Neuronal stem cell (in vitro differentiated cells): ENCODE measurements around the gene AMOTL1.

Source experiments
- DNase-seq: peaks from one replicate; pipeline ENCODE4 v3.0.0-alpha.2; 2013; ENCODE audit warnings: low spot score
- H2AFZ ChIP-seq: one replicate; pipeline ENCODE4 v1.6.1; 2013; ENCODE audit warnings: mild to moderate bottlenecking, low read length, inconsistent platforms
- H2AK5ac ChIP-seq: 2 replicates; pipeline ENCODE4 v1.6.1; 2013; ENCODE audit warnings: low read depth, mild to moderate bottlenecking, inconsistent platforms, low read length, moderate library complexity, mixed read lengths
- H2BK120ac ChIP-seq: 2 replicates; pipeline ENCODE4 v1.6.1; 2013; ENCODE audit warnings: low read depth, mild to moderate bottlenecking, inconsistent platforms, low read length, moderate library complexity, mixed read lengths
- H2BK12ac ChIP-seq: one replicate; pipeline ENCODE4 v1.6.1; 2013; ENCODE audit warnings: low read length, inconsistent platforms
- H2BK15ac ChIP-seq: 2 replicates; pipeline ENCODE4 v1.6.1; 2013; ENCODE audit warnings: mild to moderate bottlenecking, low read length, inconsistent platforms, mixed read lengths
- H2BK5ac ChIP-seq: one replicate; pipeline ENCODE4 v1.6.1; 2013; ENCODE audit warnings: inconsistent platforms, mild to moderate bottlenecking, low read length, moderate library complexity
- H3K14ac ChIP-seq: one replicate; pipeline ENCODE4 v1.6.1; 2013; ENCODE audit warnings: low read length, inconsistent platforms
- H3K18ac ChIP-seq: 2 replicates; pipeline ENCODE4 v1.6.1; 2013; ENCODE audit warnings: low read length, inconsistent platforms
- H3K23ac ChIP-seq: 2 replicates; pipeline ENCODE4 v1.6.1; 2013; ENCODE audit warnings: low read depth, mild to moderate bottlenecking, mixed read lengths, low read length, inconsistent platforms; ENCODE audit not compliant: poor library complexity
- H3K27ac ChIP-seq: replicated peaks from 3 replicates; pipeline ENCODE4 v1.5.1; 2013; ENCODE audit warnings: low read length, inconsistent platforms
- H3K27me3 ChIP-seq, 3 experiments: 2 replicates each; pipeline ENCODE4 v1.6.1; 2013; ENCODE audit warnings: low read length in 3 of 3, mild to moderate bottlenecking in 2 of 3, inconsistent platforms in 1 of 3, low read depth in 1 of 3, mixed read lengths in 1 of 3, moderate library complexity in 1 of 3; ENCODE audit not compliant: control insufficient read depth in 3 of 3, insufficient read depth in 3 of 3
- H3K36me3 ChIP-seq, 2 donors: replicated peaks in 1 of 2; 2 replicates each; pipeline ENCODE4 v1.6.1; 2013; ENCODE audit warnings: low read length in 2 of 2; ENCODE audit not compliant: control insufficient read depth in 2 of 2, insufficient read depth in 2 of 2
- H3K4ac ChIP-seq: 2 replicates; pipeline ENCODE4 v1.6.1; 2013; ENCODE audit warnings: inconsistent platforms, mild to moderate bottlenecking, low read length, moderate library complexity
- H3K4me1 ChIP-seq, 2 donors: 1 replicate in 1 of 2; 2 replicates in 1 of 2; pipeline ENCODE4 v1.6.1; 2013; ENCODE audit warnings: low read length in 2 of 2, low read depth in 1 of 2; ENCODE audit not compliant: control insufficient read depth in 2 of 2, insufficient read depth in 1 of 2
- H3K4me2 ChIP-seq: one replicate; pipeline ENCODE4 v1.6.1; 2013; ENCODE audit warnings: mild to moderate bottlenecking, low read length, inconsistent platforms; ENCODE audit not compliant: insufficient read depth, poor library complexity, severe bottlenecking
- H3K4me3 ChIP-seq, 2 donors: 2 replicates each; pipeline ENCODE4 v1.5.1; 2013; ENCODE audit warnings: low read length in 2 of 2, mild to moderate bottlenecking in 2 of 2, inconsistent platforms in 1 of 2, moderate library complexity in 1 of 2
- H3K79me1 ChIP-seq: one replicate; pipeline ENCODE4 v1.6.1; 2013; ENCODE audit warnings: low read depth, mild to moderate bottlenecking, inconsistent platforms, low read length, moderate library complexity
- H3K9ac ChIP-seq: one replicate; pipeline ENCODE4 v1.6.1; 2013; ENCODE audit warnings: mild to moderate bottlenecking, low read depth, low read length, inconsistent platforms; ENCODE audit not compliant: poor library complexity
- H3K9me3 ChIP-seq, 2 donors: replicated peaks in 1 of 2; 2 replicates each; pipeline versions ENCODE3 to v1.6.1; 2013; ENCODE audit warnings: low read length in 2 of 2, mild to moderate bottlenecking in 2 of 2, inconsistent platforms in 1 of 2, low read depth in 1 of 2, mixed read lengths in 1 of 2, moderate library complexity in 1 of 2; ENCODE audit not compliant: control insufficient read depth in 2 of 2, insufficient read depth in 1 of 2
- H4K8ac ChIP-seq: one replicate; pipeline ENCODE4 v1.6.1; 2013; ENCODE audit warnings: low read depth, mild to moderate bottlenecking, inconsistent platforms, low read length, moderate library complexity
- H4K91ac ChIP-seq: one replicate; pipeline ENCODE4 v1.6.1; 2013; ENCODE audit warnings: low read length, low read depth, mild to moderate bottlenecking, inconsistent platforms; ENCODE audit not compliant: poor library complexity
- WGBS, 2 donors: extraction: QIAGEN DNeasy Blood & Tissue Kit; methylation state at CpG; one replicate each; pipeline ENCODE4 v1.1.7; 2013; ENCODE audit warnings: missing lambda C conversion rate in 2 of 2, mixed read lengths in 1 of 2; ENCODE audit not compliant: insufficient read length in 2 of 2, insufficient replicate concordance in 1 of 2; ENCODE audit errors: extremely low coverage in 2 of 2; 5-methylcytosine and 5-hydroxymethylcytosine counted together

The AMOTL1 gene

DNA sequence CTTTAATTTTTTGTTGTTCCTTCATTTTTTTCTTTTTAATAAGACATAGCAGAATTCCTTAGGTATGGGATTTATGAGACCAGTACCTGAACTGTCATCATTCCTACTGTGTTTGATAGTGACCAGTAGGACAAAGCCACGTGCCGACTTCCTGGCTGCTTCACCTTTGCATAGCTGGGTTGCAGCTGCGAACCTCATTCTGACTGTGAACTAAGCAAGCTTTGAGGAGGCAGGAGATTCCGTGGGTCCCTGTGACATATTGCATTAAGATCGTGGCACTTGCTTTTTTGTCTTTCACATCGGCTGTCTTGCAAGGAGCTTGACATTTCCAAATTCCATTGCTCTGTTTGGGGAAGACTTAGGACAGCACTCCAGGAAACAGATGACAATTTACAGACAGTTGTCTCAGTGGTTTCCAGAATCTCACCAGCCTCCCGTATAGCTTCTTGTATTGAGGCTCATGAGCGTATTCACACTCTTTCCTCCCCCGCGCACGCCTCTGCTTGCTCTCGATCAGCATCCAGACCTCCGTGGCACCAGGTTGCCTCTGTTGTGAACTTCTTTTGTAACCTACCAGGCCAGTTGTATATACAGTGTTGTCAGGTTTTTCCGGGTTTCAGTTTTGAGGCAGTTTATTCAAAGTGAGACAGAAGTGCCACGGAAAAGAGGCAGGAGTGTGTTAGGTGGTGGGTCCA is 103.5 kb downstream of the AMOTL1 start:
- H3K4me3 ChIP-seq, result no peak overlapping the region
- no peak for DNase-seq
- no peak overlapping the region for H3K18ac ChIP-seq
- H3K4ac ChIP-seq, result no peak overlapping the region
- peaks cover 5 to 8% of the 10 kb centered on the region in 2 donors for H3K4me1 ChIP-seq
- H3K4me2 ChIP-seq, result no peak overlapping the region
- H3K27ac ChIP-seq, result no peak overlapping the region
- H2AK5ac ChIP-seq, result no peak overlapping the region
- H3K14ac ChIP-seq, result no peak overlapping the region
- H2BK120ac ChIP-seq, result no peak overlapping the region
- H3K36me3 ChIP-seq, result peaks cover 47 to 99% of the 10 kb centered on the region in 2 donors
- H3K27me3 ChIP-seq, result no peaks in the 10 kb centered on the region
- H4K91ac ChIP-seq, result no peak overlapping the region
- no peak overlapping the region for H3K23ac ChIP-seq
- H4K8ac ChIP-seq, result no peak overlapping the region
- H2BK15ac ChIP-seq, result no peak overlapping the region
- H3K9me3 ChIP-seq, result peaks cover 0 to 3% of the 10 kb centered on the region in 2 donors
- H2BK12ac ChIP-seq, result no peak overlapping the region
- no peak overlapping the region for H3K9ac ChIP-seq
- no peak overlapping the region for H2BK5ac ChIP-seq
- WGBS, 2 donors, result no CpG with 5 or more reads among the region's 15 CpGs
- no peak overlapping the region for H2AFZ ChIP-seq
- H3K79me1 ChIP-seq, result no peaks in the 10 kb centered on the region

- Histone ChIP-seq H3K4me1 (peaks cover 2 to 9% of the 10 kb centered on the region in 2 donors), H3K27ac (no peak overlapping the region), H4K8ac (no peak overlapping the region), H3K23ac (no peak overlapping the region), H3K4ac (no peak overlapping the region), H2BK15ac (no peak overlapping the region), H4K91ac (no peak overlapping the region), H3K14ac (no peak overlapping the region), H3K36me3 (peaks cover 34 to 99% of the 10 kb centered on the region in 2 donors), H3K4me3 (no peak overlapping the region), H2AFZ (no peak overlapping the region), H3K9ac (no peak overlapping the region), H2BK120ac (no peak overlapping the region), H3K18ac (no peak overlapping the region), H3K27me3 (no peaks in the 10 kb centered on the region), H2BK5ac (no peak overlapping the region), H2AK5ac (no peak overlapping the region), H2BK12ac (no peak overlapping the region), H3K9me3 (no peaks in the 10 kb centered on the region), H3K4me2 (no peak overlapping the region), H3K79me1 (no peaks in the 10 kb centered on the region)
- no CpG with 5 or more reads among the region's 5 CpGs for WGBS, 2 donors
- no peak for DNase-seq
Measured at GRCh38 chr11:94873916-94874540, 105.9 kb downstream of the AMOTL1 start.

DNA sequence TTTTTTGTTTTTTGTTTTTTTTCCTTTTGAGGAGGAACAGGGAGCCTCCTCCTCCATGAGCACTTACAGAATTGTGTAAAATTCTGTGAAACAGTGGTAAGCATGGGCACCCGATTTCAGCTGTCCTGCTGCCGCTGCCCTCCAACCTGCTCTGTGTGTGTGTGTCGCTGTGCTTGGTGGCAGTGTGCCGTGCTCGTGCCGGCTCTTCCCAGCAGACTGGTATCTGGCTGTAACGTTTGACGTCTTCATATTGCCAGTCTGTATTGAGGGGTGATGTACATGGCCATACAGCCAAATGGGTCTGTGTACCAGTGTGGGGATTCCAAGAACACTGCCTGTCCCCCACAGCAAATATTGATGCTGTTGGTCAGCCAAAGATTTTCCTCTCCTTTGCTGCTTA is 108.1 kb downstream of the AMOTL1 start:
- Histone ChIP-seq H3K23ac (no peak overlapping the region), H2BK5ac (no peak overlapping the region), H2BK120ac (no peak overlapping the region), H2BK12ac (no peak overlapping the region), H3K4me1 (peaks cover 2 to 9% of the 10 kb centered on the region in 2 donors), H3K14ac (no peak overlapping the region), H2BK15ac (no peak overlapping the region), H2AK5ac (no peak overlapping the region), H3K27ac (no peak overlapping the region), H3K79me1 (no peaks in the 10 kb centered on the region), H4K91ac (no peak overlapping the region), H2AFZ (no peak overlapping the region), H3K4me3 (no peak overlapping the region), H3K4me2 (no peak overlapping the region), H3K4ac (no peak overlapping the region), H3K36me3 (peaks cover 25 to 99% of the 10 kb centered on the region in 2 donors), H3K27me3 (no peaks in the 10 kb centered on the region), H3K9me3 (no peaks in the 10 kb centered on the region), H3K9ac (peak overlapping the region; percentile 26), H3K18ac (no peak overlapping the region), H4K8ac (no peak overlapping the region)
- WGBS, 2 donors, result no CpG with 5 or more reads among the region's 8 CpGs
- no peak for DNase-seq

DNA sequence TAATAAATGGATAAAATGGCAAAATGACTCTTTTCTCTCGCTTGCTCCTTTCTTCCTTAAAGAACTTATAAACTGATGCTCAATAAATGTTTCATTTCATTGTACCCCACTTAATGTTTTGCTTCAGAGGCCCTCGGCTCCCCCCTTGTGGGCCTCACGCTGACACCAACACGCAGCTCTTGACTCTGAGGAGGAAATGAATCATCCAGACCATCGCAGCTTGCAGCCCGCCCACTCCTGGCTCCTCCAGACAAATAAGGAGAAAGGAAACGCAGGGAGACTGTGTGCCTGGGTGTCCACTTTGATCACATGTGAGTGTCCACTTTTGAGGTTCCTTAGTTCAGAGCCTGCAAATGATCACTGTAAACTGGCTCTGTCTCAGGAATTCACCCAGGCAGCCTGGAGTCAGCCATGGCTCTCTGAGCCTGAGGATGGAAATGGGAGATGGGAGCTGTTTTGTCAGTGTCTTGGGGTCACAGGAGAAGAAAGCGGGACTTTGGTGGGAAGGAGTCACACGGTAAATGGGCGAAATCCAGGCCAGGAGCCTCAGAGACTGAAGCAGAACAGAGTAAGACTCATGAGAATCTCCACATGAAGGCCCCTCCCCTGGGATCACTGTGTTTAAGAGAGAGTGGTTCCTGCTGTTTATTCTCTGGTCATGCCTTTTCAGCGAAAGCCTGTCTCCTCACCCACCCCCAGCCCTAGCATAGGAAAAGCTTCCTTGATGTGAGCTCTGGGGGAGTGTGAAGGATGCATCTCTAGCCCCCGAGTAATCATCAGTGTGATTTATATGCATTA is 108.7 kb downstream of the AMOTL1 start:
- no peak overlapping the region for H3K23ac ChIP-seq
- H4K8ac ChIP-seq, result no peak overlapping the region
- no peak overlapping the region for H3K27ac ChIP-seq
- no peak overlapping the region for H4K91ac ChIP-seq
- peaks cover 2 to 9% of the 10 kb centered on the region in 2 donors for H3K4me1 ChIP-seq
- H3K9ac ChIP-seq, result no peak overlapping the region
- peaks cover 22 to 99% of the 10 kb centered on the region in 2 donors for H3K36me3 ChIP-seq
- H3K4ac ChIP-seq, result no peak overlapping the region
- H3K14ac ChIP-seq, result no peak overlapping the region
- H2BK15ac ChIP-seq, result no peak overlapping the region
- no peak overlapping the region for H2BK120ac ChIP-seq
- no peaks in the 10 kb centered on the region for H3K9me3 ChIP-seq
- no peak overlapping the region for H3K18ac ChIP-seq
- no peak overlapping the region for H3K4me3 ChIP-seq
- H2AK5ac ChIP-seq, result no peak overlapping the region
- no peak overlapping the region for H2AFZ ChIP-seq
- no peak overlapping the region for H2BK5ac ChIP-seq
- no peaks in the 10 kb centered on the region for H3K27me3 ChIP-seq
- no peak for DNase-seq
- H3K79me1 ChIP-seq, result no peaks in the 10 kb centered on the region
- H3K4me2 ChIP-seq, result no peak overlapping the region
- no CpG with 5 or more reads among the region's 12 CpGs for WGBS, 2 donors
- no peak overlapping the region for H2BK12ac ChIP-seq
